Measurements from ENCODE around the gene ARV1.
A peak's percentile ranks its signal among the peaks of the same experiment; 100 is the strongest.
"Not testable (repeated sequence)": the region's sequence is repeated elsewhere in the genome, so short reads cannot be mapped to it uniquely, and the experiment has no call there.

The ARV1 gene

DNA sequence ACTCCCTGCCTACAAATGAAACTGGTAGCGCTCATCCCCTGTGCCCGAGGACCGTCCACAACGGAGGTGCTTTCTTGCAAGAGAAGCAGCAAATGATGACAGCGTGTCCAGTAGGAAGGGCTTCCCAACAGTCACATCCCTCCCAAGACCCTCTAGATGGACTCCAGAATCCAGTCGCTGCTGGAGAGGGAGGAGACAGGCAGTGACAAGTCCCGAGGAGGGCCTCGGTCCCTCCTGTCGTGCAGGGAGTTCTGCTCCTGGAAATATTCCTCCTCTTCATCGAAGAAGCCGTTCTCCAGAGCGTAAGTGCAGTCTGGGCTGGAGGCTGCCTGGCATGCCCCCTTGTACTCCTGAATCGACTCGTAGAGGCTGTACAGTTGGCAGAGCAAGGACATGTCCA lies 40.8 kb downstream of the ARV1 start:
- no peak for DNase-seq (ENCODE audit: low read depth, low spot score)

GRCh38 chr1:231020139-231020601 lies 41.3 kb downstream of the ARV1 start:
- no peak for DNase-seq (ENCODE audit: low read depth, low spot score)

- DNase-seq (ENCODE audit: low read depth, low spot score), result peak; percentile 35
Measured at GRCh38 chr1:231020816-231021215, 41.9 kb downstream of the ARV1 start.

DNA sequence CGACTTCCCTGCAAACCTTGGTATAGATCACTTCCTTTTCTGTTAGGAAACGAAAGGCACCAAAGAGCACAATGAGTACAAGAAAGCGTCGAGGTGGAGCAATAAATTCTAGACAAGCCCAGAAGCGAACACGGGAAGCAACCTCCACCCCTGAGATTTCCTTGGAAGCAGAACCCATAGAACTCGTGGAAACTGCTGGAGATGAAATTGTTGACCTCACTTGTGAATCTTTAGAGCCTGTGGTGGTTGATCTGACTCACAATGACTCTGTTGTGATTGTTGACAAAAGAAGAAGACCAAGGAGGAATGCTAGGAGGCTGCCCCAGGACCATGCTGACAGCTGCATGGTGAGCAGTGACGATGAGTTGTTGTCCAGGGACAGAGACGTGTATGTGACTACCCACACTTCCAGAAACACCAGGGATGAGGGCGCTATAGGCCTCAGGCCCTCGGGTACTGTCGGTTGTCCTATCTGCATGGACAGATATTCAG lies 42.7 kb downstream of the ARV1 start:
- DNase-seq (ENCODE audit: low read depth, low spot score), result no peak

DNA sequence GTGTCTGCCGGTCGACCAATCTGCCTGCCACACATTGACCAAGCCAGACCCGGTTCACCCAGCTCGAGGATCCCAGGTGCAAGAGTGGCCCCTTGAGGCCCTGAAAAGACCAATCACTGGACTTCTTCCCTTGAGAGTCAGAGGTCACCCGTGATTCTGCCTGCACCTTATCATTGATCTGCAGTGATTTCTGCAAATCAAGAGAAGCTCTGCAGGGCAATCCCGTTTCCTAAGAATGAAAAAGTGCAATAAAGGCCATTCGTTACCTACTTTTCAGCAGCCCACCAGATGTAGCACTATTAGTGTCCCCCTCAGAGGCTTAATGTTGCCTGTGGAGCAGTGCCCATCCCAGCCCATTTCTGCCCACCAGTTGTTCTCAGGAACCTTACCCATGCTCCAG lies 43.6 kb downstream of the ARV1 start:
- not testable (repeated sequence) for DNase-seq (ENCODE audit: low read depth, low spot score)

GRCh38 chr1:231023150-231023549 lies 44.3 kb downstream of the ARV1 start:
- DNase-seq (ENCODE audit: low read depth, low spot score), result no peak

- no peak for DNase-seq (ENCODE audit: low read depth, low spot score)
Measured at GRCh38 chr1:231026576-231026975, 47.7 kb downstream of the ARV1 start.

GRCh38 chr1:231027136-231027925 lies 48.4 kb downstream of the ARV1 start:
- no peak for DNase-seq (ENCODE audit: low read depth, low spot score)

GRCh38 chr1:231027971-231028370 lies 49.1 kb downstream of the ARV1 start:
- no peak for DNase-seq (ENCODE audit: low read depth, low spot score)

GRCh38 chr1:231028682-231029081 lies 49.8 kb downstream of the ARV1 start:
- no peak for DNase-seq (ENCODE audit: low read depth, low spot score)

DNA sequence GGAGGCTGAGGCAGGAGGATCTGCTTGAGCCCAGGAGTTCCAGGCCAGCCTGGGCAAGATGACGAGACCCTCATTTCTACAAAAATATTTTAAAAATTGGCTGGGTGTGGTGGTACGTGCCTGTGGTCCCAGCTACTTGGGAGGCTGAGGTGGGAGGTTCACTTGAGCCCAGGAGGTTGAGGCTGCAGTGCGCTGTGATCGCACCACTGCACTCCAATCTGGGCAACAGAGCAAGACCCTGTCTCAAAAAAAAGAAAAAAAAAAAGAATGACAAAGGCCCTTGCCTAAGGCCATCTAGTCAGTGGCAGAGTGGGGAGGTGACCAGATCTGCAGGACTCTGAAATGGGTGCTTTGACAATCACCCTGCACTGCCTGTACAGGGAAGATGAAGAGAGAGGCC lies 50.4 kb downstream of the ARV1 start:
- not testable (repeated sequence) for DNase-seq (ENCODE audit: low read depth, low spot score)

- no peak for DNase-seq (ENCODE audit: low read depth, low spot score)
Measured at GRCh38 chr1:231029841-231030240, 50.9 kb downstream of the ARV1 start.

GRCh38 chr1:231032963-231033362 lies 54.1 kb downstream of the ARV1 start:
- no peak for DNase-seq (ENCODE audit: low read depth, low spot score)

- DNase-seq (ENCODE audit: low read depth, low spot score), result no peak
Measured at GRCh38 chr1:231035799-231036198, 56.9 kb downstream of the ARV1 start.

DNA sequence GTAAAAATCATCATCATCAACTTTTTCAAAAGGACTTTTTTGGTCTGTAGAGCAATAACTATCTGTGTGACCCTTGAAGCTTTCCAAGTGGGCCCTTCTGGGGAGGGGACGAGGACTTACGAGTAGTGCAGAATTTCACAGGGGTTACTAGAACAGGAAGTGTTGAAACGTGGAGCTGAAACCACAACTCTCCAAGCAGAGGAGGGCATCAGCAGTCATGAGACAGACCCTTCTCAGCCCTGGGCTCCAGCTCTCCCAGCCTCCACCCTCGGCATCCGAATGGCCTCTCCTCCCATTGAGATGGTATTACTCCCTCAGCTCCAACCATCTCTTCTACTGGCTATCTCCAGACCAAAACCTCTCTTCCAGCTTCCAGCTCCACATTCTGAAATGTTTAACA lies 57.5 kb downstream of the ARV1 start:
- no peak for DNase-seq (ENCODE audit: low read depth, low spot score)

GRCh38 chr1:231037585-231038517 lies 59.0 kb downstream of the ARV1 start:
- no peak for DNase-seq (ENCODE audit: low read depth, low spot score)

DNA sequence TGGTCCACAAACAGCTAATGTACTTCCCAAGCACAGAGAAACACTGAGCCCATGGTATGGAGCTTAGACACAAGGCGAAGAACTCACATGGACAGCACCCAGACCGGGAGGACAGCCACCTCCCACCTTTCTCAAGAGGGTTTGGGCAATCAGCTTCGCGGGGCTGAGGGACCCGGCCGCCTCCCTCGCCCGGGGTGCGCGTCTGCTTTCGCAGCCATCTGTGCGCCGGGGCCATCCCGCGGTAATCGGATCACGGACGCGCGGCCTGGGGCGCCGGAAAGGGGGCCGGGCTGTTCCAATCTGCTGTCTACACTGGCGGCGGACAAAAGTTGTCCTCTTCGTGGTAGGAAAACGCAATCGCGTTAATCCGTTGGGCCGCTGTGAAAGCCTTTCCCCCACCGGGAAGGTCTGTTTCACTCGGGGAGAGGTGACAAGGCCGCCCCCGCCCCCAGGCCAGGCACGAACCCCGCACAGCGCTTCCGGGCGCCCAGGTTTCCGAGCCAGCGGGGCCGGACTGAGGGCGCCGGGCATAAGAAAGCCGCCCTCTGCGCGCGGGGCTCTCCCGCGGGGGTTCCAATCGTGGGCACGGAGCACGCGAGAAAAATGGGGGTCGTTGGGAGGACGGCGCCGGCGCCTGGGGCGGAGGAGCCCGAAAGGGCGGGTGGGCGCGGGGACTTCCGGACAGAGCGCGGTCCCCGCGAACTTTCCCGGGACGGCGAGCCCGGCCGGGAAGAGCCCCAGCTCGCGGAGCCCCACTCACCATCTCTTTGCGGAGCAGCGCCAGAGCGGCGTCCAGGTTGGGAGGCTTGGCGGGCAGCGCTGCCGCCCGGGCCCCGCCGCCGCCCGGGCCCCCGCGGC lies 60.5 kb downstream of the ARV1 start:
- DNase-seq (ENCODE audit: low read depth, low spot score), result no peak

DNA sequence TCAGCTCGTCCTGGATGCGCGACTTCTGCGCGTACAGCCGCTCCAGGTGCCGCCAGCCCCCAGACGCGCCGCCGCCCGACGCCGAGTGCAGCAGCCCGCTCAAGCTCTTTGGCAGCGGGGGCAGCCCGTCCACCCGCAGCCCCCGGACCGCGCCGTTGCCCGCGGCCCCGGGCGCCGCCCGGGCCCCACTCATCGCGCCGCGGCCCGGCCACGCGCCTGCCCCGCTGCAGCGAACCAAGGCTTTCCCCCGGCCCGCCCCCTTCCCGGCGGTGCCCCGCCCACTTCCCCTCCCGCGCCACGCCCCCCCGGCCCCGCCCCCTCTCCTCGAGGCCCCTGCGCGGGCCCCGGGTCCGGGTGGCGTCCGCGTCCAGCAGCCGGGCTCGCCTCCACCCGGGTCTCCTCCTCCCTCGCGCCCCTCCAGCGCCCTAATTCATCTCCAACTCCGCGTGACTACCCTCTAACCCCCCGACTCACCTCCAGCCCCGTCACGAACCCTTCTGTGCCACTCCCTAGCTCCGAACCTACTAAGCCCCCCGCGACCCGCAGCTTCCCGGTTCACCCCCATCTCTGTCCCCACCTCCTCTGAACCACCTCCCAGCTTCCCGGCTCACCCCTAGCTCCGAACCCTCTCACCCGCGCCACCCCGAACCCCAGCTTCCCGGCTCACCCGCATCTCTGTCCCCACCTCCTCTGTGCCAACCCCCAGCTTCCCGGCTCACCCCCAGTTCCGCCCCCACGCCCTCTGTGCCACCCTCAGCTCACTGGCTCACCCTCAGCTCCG lies 61.3 kb downstream of the ARV1 start, which contains the start of gene FAM89A:
Gene FAM89A (minus strand): TSS at position 236 of the 781 bp plus-strand sequence. CDS start 43 bp downstream, at position 193.
- no peak for DNase-seq (ENCODE audit: low read depth, low spot score)

- DNase-seq (ENCODE audit: low read depth, low spot score), result no peak
Measured at GRCh38 chr1:231040800-231041718, 62.2 kb downstream of the ARV1 start.

Measured in iPS DF 19.7 (cell line).